ENCODE data around the gene MAML3. TPM values are rescaled to one million over a fixed set of nuclear protein-coding genes. Genes with fewer than 3 reads are reported as not detected.

The MAML3 gene
- total RNA-seq, 1 experiment from 2014 or later: 14.8 TPM

GRCh38 chr4:140081641-140082390 is 72.2 kb downstream of the MAML3 start:
- no peak for DNase-seq (ENCODE audit: extremely low read depth, low read depth)

- no peak for DNase-seq (ENCODE audit: extremely low read depth, low read depth)
Measured at GRCh38 chr4:140080883-140081282, 73.1 kb downstream of the MAML3 start.

- no peak for DNase-seq (ENCODE audit: extremely low read depth, low read depth)
Measured at GRCh38 chr4:140078366-140078765, 75.6 kb downstream of the MAML3 start.

GRCh38 chr4:140076307-140076706 is 77.7 kb downstream of the MAML3 start:
- no peak for DNase-seq (ENCODE audit: extremely low read depth, low read depth)

- DNase-seq (ENCODE audit: extremely low read depth, low read depth): no peak
Measured at GRCh38 chr4:140071806-140072205, 82.2 kb downstream of the MAML3 start.

GRCh38 chr4:140070973-140071372 is 83.0 kb downstream of the MAML3 start:
- DNase-seq (ENCODE audit: extremely low read depth, low read depth): no peak

GRCh38 chr4:140070366-140070765 is 83.6 kb downstream of the MAML3 start:
- no peak for DNase-seq (ENCODE audit: extremely low read depth, low read depth)

GRCh38 chr4:140069066-140069465 is 84.9 kb downstream of the MAML3 start:
- DNase-seq (ENCODE audit: extremely low read depth, low read depth): no peak

- no peak for DNase-seq (ENCODE audit: extremely low read depth, low read depth)
Measured at GRCh38 chr4:140068271-140068670, 85.7 kb downstream of the MAML3 start.

GRCh38 chr4:140066031-140066930 is 87.7 kb downstream of the MAML3 start:
- DNase-seq (ENCODE audit: extremely low read depth, low read depth): no peak

GRCh38 chr4:140065393-140065792 is 88.6 kb downstream of the MAML3 start:
- no peak for DNase-seq (ENCODE audit: extremely low read depth, low read depth)

- no peak for DNase-seq (ENCODE audit: extremely low read depth, low read depth)
Measured at GRCh38 chr4:140061659-140062289, 92.2 kb downstream of the MAML3 start.

GRCh38 chr4:140061194-140061593 is 92.8 kb downstream of the MAML3 start:
- DNase-seq (ENCODE audit: extremely low read depth, low read depth): peak; percentile 47

- DNase-seq (ENCODE audit: extremely low read depth, low read depth): no peak
Measured at GRCh38 chr4:140059159-140059558, 94.8 kb downstream of the MAML3 start.

- DNase-seq (ENCODE audit: extremely low read depth, low read depth): no peak
Measured at GRCh38 chr4:140057701-140058100, 96.3 kb downstream of the MAML3 start.

- no peak for DNase-seq (ENCODE audit: extremely low read depth, low read depth)
Measured at GRCh38 chr4:140056015-140056414, 98.0 kb downstream of the MAML3 start.

- DNase-seq (ENCODE audit: extremely low read depth, low read depth): no peak
Measured at GRCh38 chr4:140054861-140055260, 99.1 kb downstream of the MAML3 start.

- no peak for DNase-seq (ENCODE audit: extremely low read depth, low read depth)
Measured at GRCh38 chr4:140053185-140053584, 100.8 kb downstream of the MAML3 start.

- no peak for DNase-seq (ENCODE audit: extremely low read depth, low read depth)
Measured at GRCh38 chr4:140052050-140052449, 101.9 kb downstream of the MAML3 start.

- DNase-seq (ENCODE audit: extremely low read depth, low read depth): peak; percentile 56
Measured at GRCh38 chr4:140049849-140050637, 103.9 kb downstream of the MAML3 start.

All from NCI-H460 (cell line).